Endodermal cell (in vitro differentiated cells): ENCODE data around the gene NKAIN4. TPM values are rescaled to one million over a fixed set of nuclear protein-coding genes. Genes with fewer than 3 reads are reported as not detected.

ENCODE experiments used
- DNase-seq: peaks from one replicate; pipeline ENCODE4 v3.0.0-alpha.2; 2017
- H3K27ac ChIP-seq: 2 replicates; pipeline ENCODE4 v1.5.1; 2013; ENCODE audit warnings: mild to moderate bottlenecking, low read depth, low read length, moderate library complexity
- H3K27me3 ChIP-seq: 2 replicates; pipeline ENCODE4 v1.6.1; 2013; ENCODE audit warnings: mild to moderate bottlenecking, low read length, moderate library complexity; ENCODE audit not compliant: insufficient read depth, control insufficient read depth, poor library complexity, severe bottlenecking
- H3K36me3 ChIP-seq: 2 replicates; pipeline ENCODE4 v1.7.0; 2013; ENCODE audit warnings: mild to moderate bottlenecking, low read length, moderate library complexity; ENCODE audit not compliant: control insufficient read depth, insufficient read depth
- H3K4me1 ChIP-seq: one replicate; pipeline ENCODE4 v1.7.0; 2013; ENCODE audit warnings: low read length; ENCODE audit not compliant: control insufficient read depth, insufficient read depth
- H3K4me3 ChIP-seq: 2 replicates; pipeline ENCODE4 v1.5.1; 2013; ENCODE audit warnings: mild to moderate bottlenecking, low read length, moderate library complexity
- H3K9ac ChIP-seq: 2 replicates; pipeline ENCODE4 v1.6.1; 2013; ENCODE audit warnings: mild to moderate bottlenecking, low read length, moderate library complexity; ENCODE audit not compliant: poor library complexity, severe bottlenecking; ENCODE audit errors: extremely low read depth
- H3K9me3 ChIP-seq: 2 replicates; pipeline ENCODE4 v1.6.1; 2013; ENCODE audit warnings: mild to moderate bottlenecking, low read length, moderate library complexity; ENCODE audit not compliant: control insufficient read depth
- H3K27ac Mint-ChIP-seq: 2 replicates; pipeline ENCODE4 v1.8.0; 2020; ENCODE audit warnings: mixed read lengths
- H3K27me3 Mint-ChIP-seq: 2 replicates; pipeline ENCODE4 v1.8.0; 2021; ENCODE audit warnings: mild to moderate bottlenecking, mixed read lengths; ENCODE audit not compliant: insufficient read depth
- H3K36me3 Mint-ChIP-seq: 2 replicates; pipeline ENCODE4 v1.8.0; 2020; ENCODE audit warnings: low read depth, mixed read lengths
- H3K4me1 Mint-ChIP-seq: 2 replicates; pipeline ENCODE4 v1.8.0; 2020; ENCODE audit warnings: mixed read lengths
- H3K4me3 Mint-ChIP-seq: 2 replicates; pipeline ENCODE4 v1.8.0; 2020; ENCODE audit warnings: mild to moderate bottlenecking, moderate library complexity, mixed read lengths
- H3K9me3 Mint-ChIP-seq: 2 replicates; pipeline ENCODE4 v1.8.0; 2020; ENCODE audit warnings: mild to moderate bottlenecking, mixed read lengths
- WGBS, 2 experiments: methylation state at CpG; one replicate each; pipeline versions ENCODE4 v1.1.5 to v1.1.7; 2013; ENCODE audit warnings: missing lambda C conversion rate in 2 of 2, mixed read lengths in 1 of 2; ENCODE audit not compliant: insufficient coverage in 1 of 2, insufficient read length in 1 of 2; 5-methylcytosine and 5-hydroxymethylcytosine counted together
- total RNA-seq, 2 donors: library from RNA; stranded (reverse); fragmentation: NEBNext Ultra II Directional in 1 of 2; extraction: Animal tissue kit (Norgen Biotek cat#: 25700) in 1 of 2; gene quantifications; 2 replicates in 1 of 2; 3 replicates in 1 of 2; pipeline ENCODE4 v1.2.1, GENCODE V29; 2021
- TF ChIP-seq, protein P1 (sequence below): fragments of 200-600 bp; sonication (generic); conservative IDR thresholded peaks from 2 replicates; pipeline ENCODE4 v1.5.0; 2021; ENCODE audit warnings: antibody characterized with exemption, mild to moderate bottlenecking

Gene NKAIN4
- total RNA-seq, 2 donors from 2014 or later, result 0.24 to 1.7 TPM

DNA sequence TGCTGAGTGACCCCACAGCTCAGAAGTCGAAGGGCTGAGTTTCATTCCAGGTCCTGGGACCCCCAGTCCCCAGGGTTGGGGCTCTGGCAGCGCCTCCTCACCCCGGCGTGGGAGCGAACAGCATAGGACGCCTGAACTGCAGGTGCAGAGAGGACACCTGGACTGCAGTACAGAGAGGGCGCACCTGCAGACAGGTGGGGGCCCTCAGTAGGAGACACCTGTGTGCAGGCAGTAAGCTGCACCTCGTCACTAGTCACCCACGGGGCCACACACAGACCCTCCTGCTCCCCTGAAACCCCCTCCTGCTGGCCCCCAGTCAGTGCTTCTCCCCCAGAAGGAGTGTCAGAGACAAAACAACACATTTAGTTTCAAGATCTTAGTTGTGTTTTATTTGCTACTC lies 8.6 kb upstream of the NKAIN4 start:
- Histone ChIP-seq H3K9ac (no peak overlapping the region), H3K27ac (no peak overlapping the region), H3K4me1 (no peaks in the 10 kb centered on the region), H3K27me3 (no peaks in the 10 kb centered on the region), H3K4me3 (no peak overlapping the region), H3K36me3 (no peaks in the 10 kb centered on the region), H3K9me3 (no peaks in the 10 kb centered on the region)
- H3K27me3 Mint-ChIP-seq, result peaks cover 2% of the 10 kb centered on the region
- H3K4me3 Mint-ChIP-seq, result no peak overlapping the region
- no peaks in the 10 kb centered on the region for H3K9me3 Mint-ChIP-seq
- DNase-seq, result no peak
- TF ChIP-seq, protein P1, sequence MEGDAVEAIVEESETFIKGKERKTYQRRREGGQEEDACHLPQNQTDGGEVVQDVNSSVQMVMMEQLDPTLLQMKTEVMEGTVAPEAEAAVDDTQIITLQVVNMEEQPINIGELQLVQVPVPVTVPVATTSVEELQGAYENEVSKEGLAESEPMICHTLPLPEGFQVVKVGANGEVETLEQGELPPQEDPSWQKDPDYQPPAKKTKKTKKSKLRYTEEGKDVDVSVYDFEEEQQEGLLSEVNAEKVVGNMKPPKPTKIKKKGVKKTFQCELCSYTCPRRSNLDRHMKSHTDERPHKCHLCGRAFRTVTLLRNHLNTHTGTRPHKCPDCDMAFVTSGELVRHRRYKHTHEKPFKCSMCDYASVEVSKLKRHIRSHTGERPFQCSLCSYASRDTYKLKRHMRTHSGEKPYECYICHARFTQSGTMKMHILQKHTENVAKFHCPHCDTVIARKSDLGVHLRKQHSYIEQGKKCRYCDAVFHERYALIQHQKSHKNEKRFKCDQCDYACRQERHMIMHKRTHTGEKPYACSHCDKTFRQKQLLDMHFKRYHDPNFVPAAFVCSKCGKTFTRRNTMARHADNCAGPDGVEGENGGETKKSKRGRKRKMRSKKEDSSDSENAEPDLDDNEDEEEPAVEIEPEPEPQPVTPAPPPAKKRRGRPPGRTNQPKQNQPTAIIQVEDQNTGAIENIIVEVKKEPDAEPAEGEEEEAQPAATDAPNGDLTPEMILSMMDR, result no peak
- H3K4me1 Mint-ChIP-seq, result no peaks in the 10 kb centered on the region
- WGBS, 2 experiments, result 89 to 93% methylated on average over 5 to 9 of the region's 9 CpGs
- H3K36me3 Mint-ChIP-seq, result no peaks in the 10 kb centered on the region
- no peak overlapping the region for H3K27ac Mint-ChIP-seq

DNA sequence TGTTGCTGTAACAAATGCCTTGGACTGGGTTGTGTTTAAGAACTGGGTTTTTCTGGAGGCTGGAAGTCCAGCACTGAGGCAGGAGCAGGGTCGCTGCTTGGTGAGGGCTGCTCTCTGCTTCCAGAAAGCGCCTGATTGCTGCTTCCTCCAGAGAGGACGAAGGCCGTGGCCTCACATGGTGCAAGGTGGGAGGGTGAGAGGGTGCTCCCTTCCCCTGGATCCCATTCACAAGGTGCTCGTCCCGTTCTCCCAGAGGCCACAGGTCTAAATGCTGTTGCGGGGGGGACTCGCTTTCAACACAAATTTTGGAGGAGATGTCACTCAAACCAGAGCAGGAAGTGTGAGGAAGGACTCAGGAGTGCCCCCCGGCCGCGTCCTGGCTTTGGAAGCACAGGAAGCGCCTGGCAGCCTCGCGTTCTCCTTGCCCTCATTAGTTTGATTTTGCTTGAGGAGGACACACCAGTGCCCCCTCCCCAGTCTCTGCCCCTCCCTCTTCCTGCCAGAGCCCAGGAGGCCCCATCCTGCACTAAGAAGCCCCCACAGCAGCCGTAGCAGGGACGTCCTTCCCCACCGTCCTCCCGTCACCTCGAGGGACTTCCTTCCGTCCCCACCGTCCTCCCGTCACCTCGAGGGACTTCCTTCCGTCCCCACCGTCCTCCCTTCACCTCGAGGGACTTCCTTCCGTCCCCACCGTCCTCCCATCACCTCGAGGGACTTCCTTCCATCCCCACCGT lies 7.7 kb upstream of the NKAIN4 start:
- H3K9me3 Mint-ChIP-seq, result no peaks in the 10 kb centered on the region
- Histone ChIP-seq H3K27me3 (peaks cover 3% of the 10 kb centered on the region), H3K27ac (peak overlapping the region; percentile 84), H3K9ac (no peak overlapping the region), H3K4me1 (no peaks in the 10 kb centered on the region), H3K4me3 (no peak overlapping the region), H3K36me3 (no peaks in the 10 kb centered on the region), H3K9me3 (no peaks in the 10 kb centered on the region)
- DNase-seq, result no peak
- TF ChIP-seq, protein P1, result no peak
- WGBS, 2 experiments, result 82 to 89% methylated on average over 22 to 30 of the region's 30 CpGs
- H3K4me3 Mint-ChIP-seq, result no peak overlapping the region
- H3K4me1 Mint-ChIP-seq, result no peaks in the 10 kb centered on the region
- H3K27me3 Mint-ChIP-seq, result peaks cover 3% of the 10 kb centered on the region
- no peak overlapping the region for H3K27ac Mint-ChIP-seq
- no peaks in the 10 kb centered on the region for H3K36me3 Mint-ChIP-seq

DNA sequence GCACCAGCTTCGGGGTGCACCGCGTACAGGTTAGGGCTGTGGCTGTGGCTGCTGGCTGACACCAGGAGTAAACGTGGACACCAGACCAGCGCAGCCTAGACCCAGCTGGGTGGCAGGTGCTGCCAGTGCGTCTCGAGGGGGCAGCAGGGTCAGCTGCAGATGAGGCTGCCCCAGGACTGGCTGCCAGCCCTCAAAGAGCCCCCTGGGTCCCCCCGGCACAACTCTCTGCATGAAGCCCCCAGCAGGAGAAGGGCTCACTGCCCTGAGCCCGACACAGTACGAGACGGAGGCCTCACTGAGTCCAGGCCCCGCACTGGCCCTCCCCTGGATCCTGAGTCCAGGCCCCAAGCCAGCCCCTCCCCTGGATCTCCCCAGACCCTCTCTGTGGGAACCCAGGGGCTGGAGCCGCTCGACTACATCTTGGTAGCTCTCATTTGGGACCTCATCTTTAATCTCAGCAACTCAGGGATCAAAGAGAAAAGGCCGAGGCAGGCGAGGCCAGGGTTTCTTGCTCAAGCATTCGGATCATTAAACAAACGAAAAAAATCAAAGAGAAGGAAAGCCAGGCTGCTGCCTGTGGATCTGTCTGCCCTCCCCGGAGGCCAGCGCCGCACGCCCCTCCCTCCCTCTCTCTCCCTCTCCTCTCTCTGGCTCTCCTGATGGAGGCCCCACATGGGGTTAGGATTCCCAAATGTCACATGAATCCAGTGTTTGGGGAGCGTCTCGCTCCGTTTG lies 7.0 kb upstream of the NKAIN4 start:
- H3K27me3 ChIP-seq, result peaks cover 10% of the 10 kb centered on the region
- WGBS, 2 experiments, result 60 to 76% methylated on average over 18 to 25 of the region's 25 CpGs
- no peaks in the 10 kb centered on the region for H3K9me3 Mint-ChIP-seq
- H3K36me3 Mint-ChIP-seq, result no peaks in the 10 kb centered on the region
- H3K4me3 Mint-ChIP-seq, result no peak overlapping the region
- no peak overlapping the region for H3K27ac Mint-ChIP-seq
- no peaks in the 10 kb centered on the region for H3K9me3 ChIP-seq
- H3K4me3 ChIP-seq, result no peak overlapping the region
- no peak overlapping the region for H3K9ac ChIP-seq
- TF ChIP-seq, protein P1, result no peak
- H3K27me3 Mint-ChIP-seq, result peaks cover 10% of the 10 kb centered on the region
- no peak for DNase-seq
- H3K27ac ChIP-seq, result peak overlapping the region; percentile 84
- no peaks in the 10 kb centered on the region for H3K36me3 ChIP-seq
- no peaks in the 10 kb centered on the region for H3K4me1 Mint-ChIP-seq
- H3K4me1 ChIP-seq, result no peaks in the 10 kb centered on the region
